ENCODE results near the gene MAPK8IP1. TPM values are rescaled to one million over a fixed set of nuclear protein-coding genes. Genes with fewer than 3 reads are reported as not detected.

Gene MAPK8IP1
- total and polyA plus RNA-seq, 2 donors (not counting 3 experiments of a cell fraction or from before 2014, with no cell fraction given): 4.1 to 4.8 TPM

- no peaks in the 10 kb centered on the region for H3K9me3 ChIP-seq (replicated peaks; ENCODE audit: control insufficient read depth, insufficient read depth, low read length)
- H3K4me1 ChIP-seq (ENCODE audit: control insufficient read depth, extremely low read depth, insufficient read depth, low read length): no peaks in the 10 kb centered on the region
- H4K20me1 ChIP-seq (replicated peaks; ENCODE audit: control insufficient read depth, extremely low read depth, insufficient read depth, low read length): no peaks in the 10 kb centered on the region
- H3K9me1 ChIP-seq (replicated peaks; ENCODE audit: control insufficient read depth, extremely low read depth, insufficient read depth, low read length): no peaks in the 10 kb centered on the region
- H3K9ac ChIP-seq (replicated peaks; ENCODE audit: extremely low read depth, insufficient read depth, low read length): no peak overlapping the region
- dilution Hi-C loops (cut with MboI; ENCODE audit: extremely low pct_ligation_motif_present, low sequenced_read_pairs) (no loop called here), intact Hi-C loops (cut with micrococcal nuclease) (no loop called here)
- peaks cover 0 to 38% of the 10 kb centered on the region in 2 experiments for H3K36me3 ChIP-seq (ENCODE audit: control insufficient read depth in 2 of 2, extremely low read depth in 1 of 2, insufficient read depth in 2 of 2, low read length in 2 of 2)
- ChIA-PET POLR2A (no interaction called here), CTCF (no interaction called here)
- no peaks in the 10 kb centered on the region for H3K79me2 ChIP-seq (ENCODE audit: control insufficient read depth, insufficient read depth, low read length)
- no peaks in the 10 kb centered on the region for H3K27me3 ChIP-seq (ENCODE audit: control insufficient read depth in 2 of 2, insufficient read depth in 2 of 2, low read length in 2 of 2)
- H3K4me2 ChIP-seq (ENCODE audit: insufficient read depth, low read length): no peak overlapping the region
- no peak for FAIRE-seq
- H2AFZ ChIP-seq (ENCODE audit: low read depth, low read length): no peak overlapping the region
- H3K4me3 ChIP-seq (replicated peaks in 1 of 3; ENCODE audit: insufficient read depth in 1 of 3, low read depth in 1 of 3, low read length in 3 of 3): no peak overlapping the region
- DNase-seq (ENCODE audit: low read depth, low spot score): no peak
- no peak overlapping the region for H3K27ac ChIP-seq (ENCODE audit: insufficient read depth, low read depth, low read length)
- TF ChIP-seq MAX (IDR thresholded peaks at IDR 0.05; ENCODE audit: insufficient read depth, insufficient read length) (no peak), CTCF (IDR thresholded peaks at IDR 0.05; ENCODE audit: extremely low read depth in 1 of 2, insufficient read depth in 1 of 2, low read depth in 1 of 2, low read length in 2 of 2) (no peak), POLR2AphosphoS5 (IDR thresholded peaks at IDR 0.05; ENCODE audit: insufficient read depth, low read depth, low read length) (no peak), FOS (IDR thresholded peaks at IDR 0.05; ENCODE audit: borderline replicate concordance, insufficient read depth, low read length) (no peak), POLR2A (IDR thresholded peaks at IDR 0.05; ENCODE audit: low read depth, low read length) (no peak), MYC (IDR thresholded peaks at IDR 0.05; ENCODE audit: low read depth, low read length) (no peak), GATA2 (IDR thresholded peaks at IDR 0.05; ENCODE audit: insufficient read depth, insufficient read length, low read depth, low read length) (no peak), JUN (IDR thresholded peaks at IDR 0.05; ENCODE audit: borderline replicate concordance, insufficient read depth, insufficient read length, low read depth) (no peak), EZH2 (IDR thresholded peaks at IDR 0.05; ENCODE audit: borderline replicate concordance, low read depth, low read length, severe bottlenecking) (no peak)
- no TSS peak for BruUV-seq (replicated peaks)
These were observed 24.4 kb downstream of the MAPK8IP1 start for GRCh38 chr11:45909594-45910475.
